ENCODE data around the gene SAMD5.

SAMD5 gene

GRCh38 chr6:147508042-147508865 is at the start of gene SAMD5:
Gene SAMD5 (plus strand): TSS chr6:147508690. CDS start chr6:147508929, 239 bp downstream.
- no peak for DNase-seq

GRCh38 chr6:147459780-147460179 is 48.7 kb upstream of the SAMD5 start:
- DNase-seq = no peak

DNA sequence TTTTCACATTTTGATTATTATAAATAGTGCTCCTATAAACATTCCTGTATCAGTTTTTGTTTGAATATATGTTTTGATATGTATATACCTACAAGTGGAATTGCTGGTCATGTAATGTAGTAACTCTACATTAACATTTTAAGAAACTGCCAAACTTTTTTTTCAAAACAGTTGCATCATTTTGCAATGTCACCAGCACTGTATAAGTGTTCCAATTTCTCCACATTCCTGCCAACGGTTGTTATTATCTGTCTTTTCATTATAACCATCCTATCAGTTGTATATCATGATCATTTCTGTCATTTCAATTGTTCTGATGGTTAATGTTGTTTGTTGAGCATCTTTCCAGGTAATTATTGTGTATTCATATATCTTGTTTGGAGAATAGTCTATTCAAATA is 44.8 kb upstream of the SAMD5 start:
- DNase-seq = no peak

DNA sequence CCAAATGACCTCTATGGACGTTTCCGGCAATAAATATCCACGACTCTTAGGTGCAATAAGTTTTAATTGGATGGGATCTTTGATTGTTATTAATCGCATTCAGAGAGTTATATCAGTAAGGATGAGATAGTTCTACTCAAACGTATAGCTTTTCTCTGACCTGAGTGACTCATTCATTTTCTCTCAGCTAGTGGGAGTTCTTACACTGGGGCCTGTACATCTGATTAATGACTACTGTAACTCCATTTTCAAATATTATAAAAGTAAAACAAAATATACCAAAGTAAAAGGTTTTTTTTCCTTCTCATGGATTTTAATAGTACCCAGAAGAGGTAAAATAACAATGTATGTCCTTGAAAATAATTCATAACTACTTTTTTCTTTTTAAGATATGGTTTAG is 41.1 kb upstream of the SAMD5 start:
- DNase-seq = no peak

GRCh38 chr6:147467886-147468285 is 40.6 kb upstream of the SAMD5 start:
- DNase-seq = no peak

- DNase-seq = no peak
These were observed 39.9 kb upstream of the SAMD5 start for GRCh38 chr6:147468634-147469033.

DNA sequence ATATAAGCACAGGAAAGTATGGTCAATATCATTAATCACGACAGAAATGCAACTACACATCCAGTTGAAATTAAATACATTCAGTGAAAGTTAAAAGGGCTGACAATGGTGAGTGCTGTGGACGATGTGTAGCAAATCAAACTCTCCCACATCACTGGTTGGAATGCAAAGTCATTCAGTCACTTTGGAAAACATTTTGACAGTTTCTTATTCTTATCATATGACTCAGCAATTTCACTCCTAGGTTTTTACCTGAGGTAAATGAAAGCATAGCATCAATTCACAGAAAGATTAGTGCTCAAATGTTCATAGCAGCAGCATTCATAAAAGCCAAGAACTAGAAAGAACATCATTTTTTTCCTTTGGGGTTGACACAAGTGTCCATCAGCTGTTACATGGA is 28.6 kb upstream of the SAMD5 start:
- no peak for DNase-seq

GRCh38 chr6:147486683-147487082 is 21.8 kb upstream of the SAMD5 start:
- DNase-seq = no peak

DNA sequence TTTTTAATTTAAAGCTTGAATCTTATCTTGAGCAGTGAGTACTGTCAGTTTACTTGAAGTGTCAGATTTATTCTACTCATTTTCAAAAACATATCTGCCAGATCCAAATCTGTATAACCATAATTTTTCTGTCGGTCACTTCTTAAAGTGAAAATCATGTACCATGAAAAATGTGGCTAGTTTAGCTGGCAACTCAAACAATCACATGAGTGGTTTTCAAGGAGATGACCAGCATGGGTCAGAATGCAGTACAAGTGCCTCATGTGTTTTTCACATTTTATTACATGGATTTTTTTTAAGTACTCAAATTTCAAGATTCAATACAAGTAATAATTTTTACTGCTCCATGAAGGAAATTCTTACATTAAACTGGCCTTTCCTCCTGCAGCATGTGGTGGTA is 11.0 kb upstream of the SAMD5 start:
- DNase-seq = no peak

GRCh38 chr6:147503587-147503986 is 4.9 kb upstream of the SAMD5 start:
- no peak for DNase-seq

- DNase-seq = no peak
These were observed 3.6 kb upstream of the SAMD5 start for GRCh38 chr6:147504848-147505247.

- DNase-seq = no peak
These were observed 1.8 kb upstream of the SAMD5 start for GRCh38 chr6:147506704-147507114.

DNA sequence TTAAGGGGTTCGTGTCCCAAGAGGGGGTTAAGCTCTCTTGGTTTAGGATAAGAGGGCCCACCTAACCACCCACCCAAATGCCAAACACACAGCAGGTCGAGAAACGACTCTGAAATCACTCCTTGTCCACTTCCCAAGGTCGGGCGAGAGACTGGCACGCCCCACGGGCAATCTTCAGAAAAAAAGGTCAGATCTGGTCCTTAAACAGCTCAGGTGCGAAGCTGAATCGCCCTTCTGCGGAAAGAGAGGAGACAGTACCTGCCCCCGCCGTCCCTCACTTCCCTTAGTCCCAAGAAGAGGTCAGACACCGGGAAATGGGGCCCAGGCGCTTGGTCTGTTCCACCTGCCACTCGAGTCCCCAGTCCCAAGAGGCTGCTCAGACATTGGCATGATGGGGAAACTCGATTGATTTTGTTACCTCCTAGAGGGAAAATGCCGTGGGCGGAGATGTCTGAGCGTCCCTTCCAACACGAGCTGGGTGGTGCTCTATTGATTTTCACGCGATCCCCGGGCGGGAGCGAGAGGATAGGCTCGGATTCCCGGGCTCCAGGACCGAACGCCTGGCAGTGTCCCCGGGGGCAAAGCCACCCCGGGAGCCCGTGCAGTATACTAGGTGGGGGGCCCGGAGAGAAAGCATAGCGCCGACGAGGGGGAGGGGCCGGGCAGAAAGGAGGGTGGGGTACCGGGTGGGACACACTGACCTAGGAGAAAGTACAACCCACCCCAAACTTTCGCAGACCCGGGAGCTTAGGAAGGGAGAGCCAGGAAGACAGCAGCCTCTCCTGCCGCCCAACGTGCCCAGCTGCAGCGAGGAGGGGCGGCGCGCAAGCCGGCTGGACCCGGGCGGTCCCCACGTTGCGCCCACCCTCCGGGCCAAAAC is 1.1 kb upstream of the SAMD5 start:
- no peak for DNase-seq

- DNase-seq = no peak
These were observed 547 bp downstream of the SAMD5 start for GRCh38 chr6:147508866-147509608.

DNA sequence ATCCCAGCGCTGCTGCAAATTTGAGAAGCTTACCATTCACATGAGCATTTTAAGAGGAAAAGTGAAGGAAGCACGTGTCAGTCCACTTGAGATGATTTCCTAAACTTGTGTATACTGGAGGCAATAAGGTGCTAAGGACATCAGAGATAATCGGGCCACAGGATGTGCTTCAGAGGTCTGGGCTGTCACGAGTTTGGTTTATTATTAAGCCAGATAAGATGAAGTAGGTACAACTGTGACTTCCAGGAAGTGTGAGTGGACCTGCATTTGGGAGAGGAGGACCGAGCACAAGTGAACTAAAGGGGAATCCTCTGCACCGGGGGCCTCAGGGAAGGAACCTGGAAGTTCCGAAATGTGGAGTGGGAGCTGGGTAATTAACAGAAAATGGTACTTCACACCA is 1.4 kb downstream of the SAMD5 start:
- DNase-seq = no peak

GRCh38 chr6:147510929-147511590 is 2.6 kb downstream of the SAMD5 start:
- DNase-seq = no peak

DNA sequence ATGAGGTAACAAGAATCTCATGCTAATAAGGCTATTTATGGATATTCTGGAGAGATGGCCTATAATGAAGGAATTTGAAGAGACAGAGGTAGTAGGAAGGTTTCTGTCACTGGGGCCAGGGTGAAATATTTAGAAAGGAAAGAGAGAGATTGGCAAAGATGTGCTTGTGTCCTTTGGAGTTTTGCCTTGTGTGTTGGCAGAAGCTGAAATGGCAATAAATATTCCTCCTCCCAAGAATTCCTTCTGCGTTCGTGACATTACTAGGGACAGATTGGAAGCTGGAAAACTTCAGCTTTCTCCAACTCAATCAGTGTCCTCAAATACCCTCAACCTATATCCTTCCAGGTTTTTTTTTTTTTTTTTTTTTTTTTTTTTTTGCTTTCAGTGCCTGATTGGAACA is 6.3 kb downstream of the SAMD5 start:
- no peak for DNase-seq

DNA sequence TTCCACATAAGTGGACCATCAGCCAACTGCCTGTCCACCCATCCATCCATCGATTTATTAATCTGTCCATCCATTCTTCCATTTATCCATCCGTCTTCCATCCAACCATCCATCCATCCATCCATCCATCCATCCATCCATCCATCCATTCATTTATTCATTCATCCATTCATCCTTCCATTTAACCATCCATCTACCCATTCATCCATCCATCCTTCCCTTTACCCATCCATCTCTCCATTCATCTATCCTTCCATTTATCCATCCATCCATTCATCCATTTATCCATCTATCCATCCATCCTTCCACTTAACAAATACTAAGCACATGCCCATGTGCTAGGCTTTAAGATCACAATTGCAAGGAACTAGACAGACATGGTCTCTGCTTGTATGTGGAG is 6.8 kb downstream of the SAMD5 start:
- no peak for DNase-seq

- no peak for DNase-seq
These were observed 14.1 kb downstream of the SAMD5 start for GRCh38 chr6:147522597-147522996.

DNA sequence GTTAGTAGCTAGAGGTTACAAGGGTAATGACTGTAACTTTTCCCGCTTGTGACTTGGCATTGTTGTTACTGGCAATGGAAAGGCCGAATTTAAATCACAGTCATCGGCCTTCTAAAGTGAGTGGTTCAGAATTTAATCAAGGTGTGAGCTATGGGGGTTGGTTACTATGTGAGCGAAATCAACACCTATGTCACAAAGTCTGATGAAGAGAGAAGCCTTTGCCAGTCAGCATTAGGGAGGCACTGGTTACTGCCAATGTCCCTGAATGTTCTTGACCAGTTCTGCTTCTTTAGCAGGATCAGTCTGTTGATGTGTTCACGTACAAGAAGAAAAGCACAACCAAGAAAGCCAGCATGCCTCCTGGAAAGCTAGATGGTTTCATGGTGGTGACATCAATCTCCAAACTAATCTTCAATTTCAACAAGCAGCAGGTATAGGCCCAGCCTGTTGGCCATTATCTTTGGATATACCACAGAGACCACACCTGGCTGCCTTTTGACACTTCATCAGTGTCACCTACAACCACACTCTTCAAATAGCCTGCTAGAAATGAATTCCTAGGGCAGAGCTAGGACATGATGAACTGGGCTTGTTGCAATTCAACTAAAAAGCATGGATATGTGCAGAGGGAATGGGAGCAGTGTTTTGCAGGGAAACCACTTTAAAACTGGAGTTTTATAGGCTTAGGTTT is 17.2 kb downstream of the SAMD5 start:
- no peak for DNase-seq

- DNase-seq = no peak
These were observed 18.7 kb downstream of the SAMD5 start for GRCh38 chr6:147527197-147527596.

DNA sequence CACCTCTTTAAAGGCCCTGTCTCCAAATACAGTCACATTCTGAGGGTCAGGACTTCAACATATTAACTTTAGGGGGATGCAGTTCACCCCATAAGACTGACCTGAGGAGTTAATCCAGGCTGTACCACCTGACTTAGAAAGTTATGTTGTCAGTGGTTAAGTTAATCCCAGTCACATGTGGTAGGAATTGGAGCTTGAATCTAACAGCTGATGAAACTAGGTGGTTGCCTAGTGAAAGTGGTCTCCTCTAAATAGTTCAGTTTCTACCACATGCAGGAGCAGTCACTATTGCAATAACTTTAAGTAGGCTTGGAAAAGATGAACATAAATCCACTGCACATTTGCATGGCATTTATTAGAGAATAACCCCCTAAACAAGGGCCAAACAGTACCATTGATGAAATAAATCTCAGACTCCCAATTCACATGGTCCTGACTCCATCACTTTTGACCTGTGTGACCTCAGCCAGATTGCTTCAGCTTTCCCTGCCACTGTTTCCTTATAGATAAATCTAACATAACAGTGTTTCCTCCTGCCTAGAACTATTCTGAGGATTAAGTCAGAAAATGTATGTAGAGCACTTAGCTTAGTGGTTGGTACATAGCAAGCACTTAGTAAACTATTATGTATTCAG is 20.1 kb downstream of the SAMD5 start:
- DNase-seq = no peak

Measured in SIG-M5 (cell line).